Endothelial cell (in vitro differentiated cells): ENCODE results near the gene RPS3. TPM values are rescaled to one million over a fixed set of nuclear protein-coding genes. Genes with fewer than 3 reads are reported as not detected.

Experiments
- DNase-seq: peaks from one replicate; pipeline ENCODE4 v3.0.0; 2021; ENCODE audit warnings: low spot score
- H3K27ac Mint-ChIP-seq: one replicate; pipeline ENCODE4 v1.8.0; 2021; ENCODE audit warnings: mixed read lengths, inconsistent platforms; ENCODE audit not compliant: unreplicated experiment
- H3K27me3 Mint-ChIP-seq: one replicate; pipeline ENCODE4 v1.8.0; 2021; ENCODE audit warnings: mild to moderate bottlenecking, moderate library complexity, mixed read lengths, inconsistent platforms; ENCODE audit not compliant: unreplicated experiment
- H3K36me3 Mint-ChIP-seq: one replicate; pipeline ENCODE4 v1.8.0; 2021; ENCODE audit warnings: mild to moderate bottlenecking, low read depth, mixed read lengths, inconsistent platforms; ENCODE audit not compliant: unreplicated experiment
- H3K4me1 Mint-ChIP-seq: one replicate; pipeline ENCODE4 v1.8.0; 2021; ENCODE audit warnings: mild to moderate bottlenecking, mixed read lengths, inconsistent platforms; ENCODE audit not compliant: unreplicated experiment
- H3K4me3 Mint-ChIP-seq: one replicate; pipeline ENCODE4 v1.8.0; 2021; ENCODE audit warnings: mild to moderate bottlenecking, mixed read lengths, inconsistent platforms; ENCODE audit not compliant: unreplicated experiment
- H3K9me3 Mint-ChIP-seq: one replicate; pipeline ENCODE4 v1.8.0; 2021; ENCODE audit warnings: mixed read lengths, inconsistent platforms; ENCODE audit not compliant: unreplicated experiment
- total RNA-seq: library from RNA; stranded (reverse); fragmentation: NEBNext Ultra II Directional; extraction: Animal tissue kit (Norgen Biotek cat#: 25700); gene quantifications from one replicate; pipeline ENCODE4 v1.2.1, GENCODE V29; 2021; ENCODE audit not compliant: unreplicated experiment
- TF ChIP-seq, protein P1 (sequence below): fragments of 200-600 bp; sonication (generic); IDR thresholded peaks from one replicate; pipeline ENCODE4 v1.5.0; 2021; ENCODE audit warnings: antibody characterized with exemption; ENCODE audit not compliant: unreplicated experiment

RPS3 gene
- total RNA-seq, 1 donor from 2014 or later, result 3,784 TPM

DNA sequence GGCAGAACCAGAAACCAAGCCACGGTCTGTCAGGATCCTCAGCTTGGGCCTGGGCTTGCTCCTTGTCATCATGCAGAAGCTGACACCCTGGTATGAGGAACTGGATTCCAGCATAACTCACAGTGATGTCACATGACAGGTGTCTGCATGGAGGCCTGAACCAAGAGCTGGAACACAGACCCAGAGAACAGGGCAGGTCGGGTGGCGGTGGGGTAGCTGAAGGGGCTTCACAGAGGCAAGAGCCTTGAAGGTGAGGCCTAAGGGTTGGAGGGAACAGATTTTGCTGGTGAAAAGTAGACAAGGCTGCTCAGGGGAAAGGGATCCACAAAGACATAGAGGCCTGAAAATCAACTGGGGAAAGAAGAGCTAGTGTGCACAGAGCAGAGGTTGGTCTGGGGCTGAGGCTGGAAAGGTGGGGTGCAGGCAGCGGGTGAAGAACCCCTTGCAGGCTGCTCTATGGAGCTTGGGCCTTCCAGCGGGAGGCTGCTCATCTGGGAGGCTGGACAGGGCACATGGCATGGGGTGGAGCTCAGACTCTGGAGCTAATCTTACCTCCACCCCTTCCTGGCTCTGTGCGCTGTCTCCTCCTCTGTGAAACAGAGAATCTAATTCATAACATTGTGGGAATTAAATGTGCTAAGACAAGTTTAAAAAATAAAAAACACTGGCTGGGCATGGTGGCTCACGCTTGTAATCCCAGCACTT lies 18.4 kb upstream of the RPS3 start:
- Mint-ChIP-seq H3K27ac (no peak overlapping the region), H3K4me3 (no peak overlapping the region), H3K27me3 (no peaks in the 10 kb centered on the region), H3K9me3 (no peaks in the 10 kb centered on the region), H3K36me3 (no peaks in the 10 kb centered on the region), H3K4me1 (peaks cover 12% of the 10 kb centered on the region)
- no peak for DNase-seq
- TF ChIP-seq, protein P1, sequence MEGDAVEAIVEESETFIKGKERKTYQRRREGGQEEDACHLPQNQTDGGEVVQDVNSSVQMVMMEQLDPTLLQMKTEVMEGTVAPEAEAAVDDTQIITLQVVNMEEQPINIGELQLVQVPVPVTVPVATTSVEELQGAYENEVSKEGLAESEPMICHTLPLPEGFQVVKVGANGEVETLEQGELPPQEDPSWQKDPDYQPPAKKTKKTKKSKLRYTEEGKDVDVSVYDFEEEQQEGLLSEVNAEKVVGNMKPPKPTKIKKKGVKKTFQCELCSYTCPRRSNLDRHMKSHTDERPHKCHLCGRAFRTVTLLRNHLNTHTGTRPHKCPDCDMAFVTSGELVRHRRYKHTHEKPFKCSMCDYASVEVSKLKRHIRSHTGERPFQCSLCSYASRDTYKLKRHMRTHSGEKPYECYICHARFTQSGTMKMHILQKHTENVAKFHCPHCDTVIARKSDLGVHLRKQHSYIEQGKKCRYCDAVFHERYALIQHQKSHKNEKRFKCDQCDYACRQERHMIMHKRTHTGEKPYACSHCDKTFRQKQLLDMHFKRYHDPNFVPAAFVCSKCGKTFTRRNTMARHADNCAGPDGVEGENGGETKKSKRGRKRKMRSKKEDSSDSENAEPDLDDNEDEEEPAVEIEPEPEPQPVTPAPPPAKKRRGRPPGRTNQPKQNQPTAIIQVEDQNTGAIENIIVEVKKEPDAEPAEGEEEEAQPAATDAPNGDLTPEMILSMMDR, result no peak

DNA sequence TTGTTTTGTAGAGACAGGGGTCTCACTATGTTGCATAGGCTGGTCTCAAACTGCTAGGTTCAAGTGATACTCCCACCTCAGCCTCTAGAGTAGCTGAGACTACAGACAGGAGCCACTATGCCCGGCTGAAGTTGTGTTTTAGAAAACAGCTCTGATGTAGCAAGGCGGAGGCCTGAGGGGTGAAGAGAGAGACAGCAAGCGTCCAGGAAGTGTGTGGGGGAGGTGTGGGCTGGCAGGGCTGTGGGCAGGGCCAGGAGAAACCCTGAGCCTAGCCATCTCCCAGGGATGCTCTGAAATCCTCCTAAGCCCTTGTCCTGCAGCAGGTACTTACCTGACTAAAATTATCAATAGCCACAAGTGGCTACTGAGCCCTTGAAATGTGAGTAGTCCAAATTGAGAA lies 16.1 kb upstream of the RPS3 start:
- Mint-ChIP-seq H3K9me3 (no peaks in the 10 kb centered on the region), H3K27me3 (no peaks in the 10 kb centered on the region), H3K36me3 (no peaks in the 10 kb centered on the region), H3K4me3 (no peak overlapping the region), H3K27ac (peak overlapping the region; percentile 53), H3K4me1 (peaks cover 11% of the 10 kb centered on the region)
- DNase-seq, result peak; percentile 34
- TF ChIP-seq, protein P1, result no peak

DNA sequence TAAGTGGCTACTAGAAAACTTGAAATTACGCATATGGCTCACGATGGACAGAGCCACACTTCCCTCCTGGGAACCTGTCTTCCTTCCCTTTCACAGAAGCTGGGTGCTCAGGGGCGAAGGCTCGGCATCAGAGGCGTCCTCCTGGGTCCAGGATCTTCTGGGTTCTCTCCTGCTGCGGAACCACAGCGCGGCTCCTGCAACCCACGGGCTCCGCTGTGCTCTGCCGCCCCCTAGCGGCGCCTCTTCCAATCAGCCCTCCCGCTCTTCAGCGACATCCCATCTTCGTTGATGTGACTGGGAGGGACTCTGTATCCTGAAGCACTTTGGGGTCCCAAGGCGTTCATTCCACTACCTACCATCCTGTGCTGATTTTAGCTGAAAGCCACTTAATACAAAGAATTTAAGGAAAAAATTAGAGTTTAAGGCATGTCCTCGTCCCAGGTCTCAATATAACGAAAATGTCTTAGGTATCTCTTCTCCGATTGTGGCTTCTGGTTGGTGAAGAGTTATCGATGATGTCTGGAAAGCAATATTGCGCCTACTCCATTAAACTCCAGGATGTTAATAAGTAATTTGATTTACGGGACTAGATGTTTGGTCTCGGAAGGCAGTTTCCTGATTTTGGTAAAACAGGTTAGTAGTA lies 14.8 kb upstream of the RPS3 start:
- Mint-ChIP-seq H3K9me3 (no peaks in the 10 kb centered on the region), H3K36me3 (no peaks in the 10 kb centered on the region), H3K27me3 (no peaks in the 10 kb centered on the region), H3K4me1 (peaks cover 11% of the 10 kb centered on the region), H3K4me3 (no peak overlapping the region), H3K27ac (no peak overlapping the region)
- TF ChIP-seq, protein P1, result peak; percentile 99
- peak; percentile 82 for DNase-seq

DNA sequence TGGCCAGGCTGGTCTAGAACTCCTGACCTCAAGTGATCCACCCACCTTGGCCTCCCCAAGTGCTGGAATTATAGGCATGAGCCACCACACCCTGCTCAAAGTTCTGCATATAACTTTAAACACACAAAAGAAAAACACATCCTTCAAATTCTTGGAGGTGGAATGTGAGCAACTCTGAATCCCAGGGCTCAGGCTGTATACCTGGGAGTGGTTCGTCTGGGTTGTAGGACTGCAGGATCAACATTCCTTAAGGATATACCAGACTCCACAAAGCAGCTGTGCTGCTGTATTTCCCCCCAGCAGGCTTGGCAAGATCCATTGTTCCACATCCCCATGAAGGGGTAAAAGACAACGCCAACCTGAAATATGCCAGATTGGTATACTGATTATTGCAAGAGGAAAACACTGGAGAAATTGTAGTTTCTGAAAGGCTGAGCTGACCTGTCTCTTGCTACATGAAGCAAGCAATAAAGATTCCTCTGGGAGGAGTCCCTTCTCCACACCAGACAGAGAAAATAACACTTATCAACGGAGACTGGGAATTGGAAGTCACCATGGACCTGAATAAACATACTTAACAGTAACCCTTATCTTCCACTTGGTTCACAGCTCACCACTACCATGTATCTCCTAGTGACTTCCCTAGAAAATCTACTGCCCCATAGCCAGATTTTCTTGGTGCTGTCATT lies 12.2 kb upstream of the RPS3 start:
- no peak for DNase-seq
- Mint-ChIP-seq H3K4me3 (no peak overlapping the region), H3K9me3 (no peaks in the 10 kb centered on the region), H3K36me3 (no peaks in the 10 kb centered on the region), H3K4me1 (peaks cover 11% of the 10 kb centered on the region), H3K27ac (peak overlapping the region; percentile 15), H3K27me3 (no peaks in the 10 kb centered on the region)
- TF ChIP-seq, protein P1, result no peak
